Fibroblast of the conjunctiva (primary cell): ENCODE results near the gene TMEM61.

Experiments used
- DNase-seq: peaks from one replicate; pipeline ENCODE4 v3.0.0-alpha.2; 2010; ENCODE audit warnings: low read depth

TMEM61 gene

GRCh38 chr1:55039342-55040082 is 59.1 kb downstream of the TMEM61 start, which contains the start of gene PCSK9:
Gene PCSK9 (plus strand): TSS chr1:55039548. CDS start chr1:55039838, 290 bp downstream.
- no peak for DNase-seq

GRCh38 chr1:55040083-55040932 is 59.9 kb downstream of the TMEM61 start:
- DNase-seq: no peak

GRCh38 chr1:55040933-55041494 is 60.6 kb downstream of the TMEM61 start:
- no peak for DNase-seq

- DNase-seq: no peak
Observed at GRCh38 chr1:55041613-55042012, 61.2 kb downstream of the TMEM61 start.
